CD4-positive, alpha-beta T cell treated with Interferon gamma for 1 hour (primary cell): ENCODE data around the gene KERA.

Experiments used
- DNase-seq: peaks from one replicate; pipeline ENCODE4 v3.0.0-alpha.2; 2020

Gene KERA

GRCh38 chr12:91007531-91008290, 50.1 kb downstream of the KERA start:
- DNase-seq: no peak

- no peak for DNase-seq
Observed at GRCh38 chr12:91004872-91005271, 53.0 kb downstream of the KERA start, which contains the start of gene EPYC. TSS of gene EPYC (minus strand) at chr12:91004972. CDS start at chr12:91002565, 2,407 bp downstream.

GRCh38 chr12:91003737-91004136, 54.1 kb downstream of the KERA start:
- no peak for DNase-seq

GRCh38 chr12:91001306-91001705, 56.5 kb downstream of the KERA start:
- DNase-seq: no peak
